ENCODE measurements around the gene RAB38. TPM values are rescaled to one million over a fixed set of nuclear protein-coding genes. Genes with fewer than 3 reads are reported as not detected.

The RAB38 gene
- total and polyA plus RNA-seq, 7 donors: 0.20 to 0.63 (median 0.24) TPM; not detected in 1

DNA sequence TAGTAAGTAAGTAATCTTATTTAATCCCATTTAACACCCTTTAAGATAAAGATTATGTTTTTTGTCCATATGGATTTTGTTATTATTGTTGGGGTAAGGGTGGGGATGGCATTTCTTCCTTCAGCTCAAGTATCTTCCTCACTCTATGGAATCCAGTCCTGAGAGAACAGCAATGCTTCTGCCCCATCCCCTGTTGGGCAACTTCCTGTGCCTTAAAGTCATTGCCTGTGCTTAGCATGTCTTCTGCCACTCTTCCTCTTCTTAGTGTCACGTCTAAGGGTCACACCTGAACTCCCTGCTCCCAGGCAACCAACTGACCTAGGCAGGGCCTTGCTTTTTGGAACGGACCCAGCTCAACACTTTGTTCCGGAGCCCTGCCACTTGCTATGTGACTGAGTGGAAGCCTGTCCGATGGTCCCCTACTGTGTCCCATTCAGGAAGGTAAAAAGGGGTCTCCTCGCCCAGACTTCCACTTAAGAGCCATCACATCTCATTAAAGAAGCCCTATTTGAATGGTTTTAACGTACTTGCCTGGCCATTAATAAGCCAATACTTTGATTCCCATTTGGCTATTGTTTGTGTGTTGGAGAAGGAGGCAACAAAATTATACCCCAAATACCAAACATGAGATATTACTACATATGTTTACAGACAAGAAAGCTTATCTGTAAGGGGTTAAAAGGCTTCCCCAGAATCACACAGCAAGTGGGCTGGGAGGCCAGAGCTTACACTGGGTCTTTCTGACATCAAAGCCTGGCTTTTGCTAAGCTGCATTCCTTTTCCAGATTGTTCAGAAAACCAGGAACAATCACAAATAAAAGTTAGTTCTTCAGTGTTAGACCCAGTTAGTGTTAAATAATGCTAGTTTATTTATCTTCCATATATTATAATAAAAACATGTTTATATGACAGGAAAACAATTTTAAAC lies 59.2 kb downstream of the RAB38 start:
- TF ChIP-seq, protein P1, sequence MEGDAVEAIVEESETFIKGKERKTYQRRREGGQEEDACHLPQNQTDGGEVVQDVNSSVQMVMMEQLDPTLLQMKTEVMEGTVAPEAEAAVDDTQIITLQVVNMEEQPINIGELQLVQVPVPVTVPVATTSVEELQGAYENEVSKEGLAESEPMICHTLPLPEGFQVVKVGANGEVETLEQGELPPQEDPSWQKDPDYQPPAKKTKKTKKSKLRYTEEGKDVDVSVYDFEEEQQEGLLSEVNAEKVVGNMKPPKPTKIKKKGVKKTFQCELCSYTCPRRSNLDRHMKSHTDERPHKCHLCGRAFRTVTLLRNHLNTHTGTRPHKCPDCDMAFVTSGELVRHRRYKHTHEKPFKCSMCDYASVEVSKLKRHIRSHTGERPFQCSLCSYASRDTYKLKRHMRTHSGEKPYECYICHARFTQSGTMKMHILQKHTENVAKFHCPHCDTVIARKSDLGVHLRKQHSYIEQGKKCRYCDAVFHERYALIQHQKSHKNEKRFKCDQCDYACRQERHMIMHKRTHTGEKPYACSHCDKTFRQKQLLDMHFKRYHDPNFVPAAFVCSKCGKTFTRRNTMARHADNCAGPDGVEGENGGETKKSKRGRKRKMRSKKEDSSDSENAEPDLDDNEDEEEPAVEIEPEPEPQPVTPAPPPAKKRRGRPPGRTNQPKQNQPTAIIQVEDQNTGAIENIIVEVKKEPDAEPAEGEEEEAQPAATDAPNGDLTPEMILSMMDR (IDR thresholded peaks at IDR 0.05): no peak
- DNase-seq (no peak), ATAC-seq (no peak)
- Histone ChIP-seq H3K36me3 (ENCODE audit: insufficient read depth in 1 of 2, low read depth in 1 of 2) (no peaks in the 10 kb centered on the region), H3K4me1 (no peaks in the 10 kb centered on the region), H3K27ac (no peak overlapping the region), H3K9me3 (no peaks in the 10 kb centered on the region), H3K27me3 (ENCODE audit: insufficient read depth in 3 of 3, low read length in 2 of 3) (peaks cover 0 to 4% (median 0%) of the 10 kb centered on the region in 3 donors), H3K4me3 (no peak overlapping the region)
- WGBS, 3 donors: 89 to 94% (median 91%) methylated on average over 6 of the region's 6 CpGs
- intact Hi-C loops (cut with DNase I): loop anchor here (10.0 kb wide), 2 partner anchors 59 to 429 kb away; partner anchors contain the start of gene RAB38 (in 1 of the 2)

DNA sequence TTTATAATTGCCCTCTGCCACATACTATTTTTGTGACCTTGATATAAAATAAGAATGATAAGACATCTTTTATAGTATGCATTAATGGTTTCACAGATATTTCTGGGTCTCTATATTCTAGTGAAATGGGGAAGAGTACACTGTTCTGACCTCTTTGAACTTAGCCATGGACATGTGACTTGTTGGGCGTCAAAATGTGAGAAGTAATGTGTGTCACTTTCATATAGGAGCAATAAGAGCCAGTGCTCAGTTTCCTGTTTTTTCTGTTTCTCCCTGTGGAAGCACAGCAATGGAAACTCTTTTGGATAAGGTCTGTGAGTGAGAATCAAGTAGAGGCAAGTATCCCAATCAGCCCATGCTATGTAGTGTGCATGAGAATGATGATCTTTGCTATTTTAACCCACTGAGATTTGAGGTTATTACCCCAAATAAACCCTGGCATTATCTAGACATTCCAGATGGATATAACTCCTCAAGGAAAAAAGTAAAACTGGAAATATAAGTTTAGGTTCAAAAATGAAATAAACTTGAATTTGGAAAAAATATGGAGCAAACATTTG lies 60.7 kb downstream of the RAB38 start:
- WGBS, 3 donors: 79 to 94% (median 82%) methylated on average over 1 of the region's 1 CpG
- H3K9me3 ChIP-seq: no peaks in the 10 kb centered on the region

DNA sequence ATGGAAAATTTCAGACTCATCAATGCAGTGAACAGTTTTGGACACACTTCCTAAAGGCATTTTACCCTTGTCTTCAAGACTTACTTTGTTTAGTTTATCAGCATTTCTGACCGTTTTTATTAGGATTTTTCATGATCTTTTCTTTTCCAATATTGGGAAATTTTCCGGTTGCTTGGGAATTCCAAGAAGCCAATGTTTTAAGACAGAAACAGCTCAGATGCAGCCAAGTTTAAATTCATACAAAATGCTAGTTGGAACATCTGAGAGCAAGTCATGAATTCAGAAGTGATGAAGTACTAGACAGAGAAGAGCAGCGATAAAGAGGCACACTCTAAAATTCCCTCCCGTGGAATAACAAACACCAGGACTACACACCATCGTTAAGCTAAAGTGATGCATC lies 68.6 kb downstream of the RAB38 start:
- DNase-seq (no peak), ATAC-seq (no peak)
- 53 to 58% (median 57%) methylated on average over 5 of the region's 5 CpGs for WGBS, 3 donors
- no peaks in the 10 kb centered on the region for H3K4me1 ChIP-seq
- H3K4me3 ChIP-seq: no peak overlapping the region
- H3K27me3 ChIP-seq (ENCODE audit: insufficient read depth in 3 of 3, low read length in 2 of 3): no peaks in the 10 kb centered on the region
- intact Hi-C loops (cut with DNase I): no loop called here
- TF ChIP-seq, protein P1 (IDR thresholded peaks at IDR 0.05): no peak
- no peak overlapping the region for H3K27ac ChIP-seq
- peaks cover 6% of the 10 kb centered on the region for H3K9me3 ChIP-seq
- H3K36me3 ChIP-seq (ENCODE audit: insufficient read depth in 1 of 2, low read depth in 1 of 2): no peaks in the 10 kb centered on the region

More for the DNA sequence above, 60.7 kb downstream of the RAB38 start:
- Histone ChIP-seq H3K27ac (no peak overlapping the region), H3K4me3 (no peak overlapping the region), H3K27me3 (ENCODE audit: insufficient read depth in 3 of 3, low read length in 2 of 3) (peaks cover 0 to 4% (median 0%) of the 10 kb centered on the region in 3 donors), H3K4me1 (no peaks in the 10 kb centered on the region), H3K36me3 (ENCODE audit: insufficient read depth in 1 of 2, low read depth in 1 of 2) (no peaks in the 10 kb centered on the region)
- DNase-seq: no peak
- TF ChIP-seq, protein P1 (IDR thresholded peaks at IDR 0.05): no peak
- intact Hi-C loops (cut with DNase I): loop anchor here (10.0 kb wide), 2 partner anchors 60 to 430 kb away; partner anchors contain the start of gene RAB38 (in 1 of the 2)
- ATAC-seq: no peak

DNA sequence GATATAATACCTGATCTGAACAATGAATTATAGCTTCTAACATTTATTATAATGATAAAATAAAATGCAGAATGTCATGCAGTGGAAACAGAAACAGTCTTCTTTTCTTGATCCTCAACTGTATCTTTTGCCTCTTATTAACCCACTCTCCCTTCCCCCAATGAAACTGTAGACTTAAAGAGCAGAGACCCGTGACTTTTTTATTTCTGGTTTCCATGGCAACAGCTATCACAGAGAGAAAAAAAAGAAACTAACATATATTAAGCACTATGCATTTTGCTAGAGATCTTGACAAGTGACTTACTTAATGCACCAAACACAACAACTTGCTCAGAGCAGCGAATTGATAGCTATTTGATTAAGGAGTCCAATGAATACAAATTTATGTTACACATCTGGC lies 69.3 kb downstream of the RAB38 start:
- Histone ChIP-seq H3K27me3 (ENCODE audit: insufficient read depth in 3 of 3, low read length in 2 of 3) (no peaks in the 10 kb centered on the region), H3K4me1 (no peaks in the 10 kb centered on the region), H3K9me3 (peaks cover 6% of the 10 kb centered on the region), H3K27ac (no peak overlapping the region), H3K36me3 (ENCODE audit: insufficient read depth in 1 of 2, low read depth in 1 of 2) (no peaks in the 10 kb centered on the region), H3K4me3 (no peak overlapping the region)
- DNase-seq (no peak), ATAC-seq (no peak)
- WGBS, 3 donors: 49 to 58% (median 58%) methylated on average over 2 of the region's 2 CpGs
- intact Hi-C loops (cut with DNase I): no loop called here
- TF ChIP-seq, protein P1 (IDR thresholded peaks at IDR 0.05): no peak
